22Rv1 (cell line): Measurements from ENCODE around the gene TMEM143.

ENCODE experiments used
- H3K27ac ChIP-seq: fragments of 450-650 bp; 2 replicates; pipeline ENCODE4 v1.5.1; 2017
- ZFX ChIP-seq: fragments of 450-650 bp; IDR thresholded peaks from 2 replicates; pipeline ENCODE4 v1.6.1; 2017; ENCODE audit warnings: antibody characterized with exemption, borderline replicate concordance
- TF ChIP-seq, protein P1 (sequence below): fragments of 450-650 bp; IDR thresholded peaks from 2 replicates; pipeline ENCODE4 v1.5.1; 2017; ENCODE audit warnings: mild to moderate bottlenecking

The TMEM143 gene

DNA sequence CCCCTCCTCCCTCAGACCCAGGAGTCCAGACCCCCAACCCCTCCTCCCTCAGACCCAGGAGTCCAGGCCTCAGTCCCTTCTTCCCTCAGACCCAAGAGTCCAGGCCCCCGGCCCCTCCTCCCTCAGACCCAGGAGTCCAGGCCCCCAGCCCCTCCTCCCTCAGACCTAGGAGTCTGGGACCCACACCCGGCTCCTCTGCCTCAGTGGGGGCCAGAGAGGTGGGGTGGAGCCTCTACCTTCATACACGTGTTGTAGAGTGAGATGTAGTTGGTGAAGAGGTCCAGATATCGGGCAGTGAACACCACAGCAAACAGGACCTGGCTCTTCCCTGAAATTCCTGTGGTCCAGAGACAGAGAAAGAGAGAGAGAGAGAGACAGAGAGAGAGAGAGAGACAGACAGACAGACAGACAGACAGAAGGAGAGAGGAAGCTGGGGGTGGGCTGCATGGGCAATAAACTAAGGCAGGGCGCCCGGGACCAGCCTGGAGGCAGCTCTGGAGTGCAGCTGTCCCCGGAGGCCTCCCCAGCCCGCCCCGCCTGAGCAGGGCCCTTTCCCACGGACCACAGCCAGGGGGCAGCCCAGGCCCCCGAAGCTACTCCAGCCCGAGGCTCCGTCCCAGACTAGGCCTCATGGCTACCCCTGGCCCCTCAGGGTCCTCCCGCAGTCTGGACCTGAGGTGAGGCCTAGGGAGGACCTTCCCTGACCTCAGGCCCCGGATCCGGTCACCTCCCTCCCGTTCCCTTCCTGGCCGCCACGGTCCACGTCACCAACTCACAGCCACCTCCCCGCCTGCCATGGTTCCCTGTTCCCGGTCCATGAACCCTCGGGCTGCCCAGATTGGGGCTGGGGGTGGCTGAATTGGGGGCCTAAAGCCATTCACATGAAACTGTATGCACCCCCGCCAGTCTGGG is 26.7 kb upstream of the TMEM143 start:
- peak overlapping the region; percentile 88 for H3K27ac ChIP-seq
- no peak for TF ChIP-seq ZFX
- TF ChIP-seq, protein P1, sequence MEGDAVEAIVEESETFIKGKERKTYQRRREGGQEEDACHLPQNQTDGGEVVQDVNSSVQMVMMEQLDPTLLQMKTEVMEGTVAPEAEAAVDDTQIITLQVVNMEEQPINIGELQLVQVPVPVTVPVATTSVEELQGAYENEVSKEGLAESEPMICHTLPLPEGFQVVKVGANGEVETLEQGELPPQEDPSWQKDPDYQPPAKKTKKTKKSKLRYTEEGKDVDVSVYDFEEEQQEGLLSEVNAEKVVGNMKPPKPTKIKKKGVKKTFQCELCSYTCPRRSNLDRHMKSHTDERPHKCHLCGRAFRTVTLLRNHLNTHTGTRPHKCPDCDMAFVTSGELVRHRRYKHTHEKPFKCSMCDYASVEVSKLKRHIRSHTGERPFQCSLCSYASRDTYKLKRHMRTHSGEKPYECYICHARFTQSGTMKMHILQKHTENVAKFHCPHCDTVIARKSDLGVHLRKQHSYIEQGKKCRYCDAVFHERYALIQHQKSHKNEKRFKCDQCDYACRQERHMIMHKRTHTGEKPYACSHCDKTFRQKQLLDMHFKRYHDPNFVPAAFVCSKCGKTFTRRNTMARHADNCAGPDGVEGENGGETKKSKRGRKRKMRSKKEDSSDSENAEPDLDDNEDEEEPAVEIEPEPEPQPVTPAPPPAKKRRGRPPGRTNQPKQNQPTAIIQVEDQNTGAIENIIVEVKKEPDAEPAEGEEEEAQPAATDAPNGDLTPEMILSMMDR = peak; percentile 51

DNA sequence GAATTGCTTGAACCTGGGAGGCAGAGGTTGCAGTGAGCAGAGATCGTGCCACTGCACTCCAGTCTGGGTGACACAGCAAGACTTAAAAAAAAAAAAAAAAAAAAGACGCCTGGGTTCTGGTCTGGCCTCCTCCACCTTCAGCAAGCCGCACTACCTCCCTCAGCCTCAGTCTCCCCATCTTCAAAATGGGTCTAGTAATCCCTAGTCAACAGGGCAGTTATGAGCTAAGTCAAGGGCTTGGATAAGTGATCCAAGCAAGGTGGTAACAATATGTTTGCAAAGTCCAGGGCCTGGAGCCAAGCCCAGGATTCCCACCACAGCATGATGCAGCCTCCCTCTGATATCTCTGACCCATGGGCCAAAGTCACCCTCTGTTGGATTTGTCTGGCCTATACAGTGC is 23.2 kb upstream of the TMEM143 start:
- no peak overlapping the region for H3K27ac ChIP-seq
- TF ChIP-seq, protein P1 = no peak
- no peak for TF ChIP-seq ZFX

DNA sequence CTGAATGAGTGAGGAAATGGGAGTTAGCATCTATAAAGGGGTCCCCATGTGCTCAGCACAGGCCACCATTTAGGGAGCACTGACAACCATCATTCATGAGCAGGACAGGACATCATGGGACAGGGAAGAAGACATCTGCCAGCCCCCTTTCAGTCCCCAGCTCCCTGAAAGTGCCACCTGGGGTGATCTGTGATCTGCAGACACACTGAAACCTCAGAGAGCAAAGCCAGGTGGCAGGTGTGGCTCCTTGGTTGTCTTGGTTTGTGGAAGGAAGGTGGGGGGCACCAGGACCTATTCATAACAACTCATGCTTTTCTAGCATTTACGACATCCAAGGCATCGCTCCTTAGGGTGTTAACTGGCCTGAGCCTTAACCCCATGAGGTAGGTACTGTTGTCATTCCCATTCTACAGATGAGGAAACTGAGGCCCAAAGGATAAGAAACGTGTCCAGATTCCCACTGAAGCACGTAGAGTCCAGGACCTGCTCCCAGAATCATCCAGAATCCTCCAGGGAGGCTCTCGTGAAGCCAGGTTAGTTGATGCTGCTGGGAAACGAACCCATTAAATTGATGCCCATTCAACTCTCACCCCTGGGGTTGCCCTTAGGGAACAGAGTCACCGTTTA is 21.8 kb upstream of the TMEM143 start:
- no peak overlapping the region for H3K27ac ChIP-seq
- TF ChIP-seq, protein P1 = no peak
- no peak for TF ChIP-seq ZFX

DNA sequence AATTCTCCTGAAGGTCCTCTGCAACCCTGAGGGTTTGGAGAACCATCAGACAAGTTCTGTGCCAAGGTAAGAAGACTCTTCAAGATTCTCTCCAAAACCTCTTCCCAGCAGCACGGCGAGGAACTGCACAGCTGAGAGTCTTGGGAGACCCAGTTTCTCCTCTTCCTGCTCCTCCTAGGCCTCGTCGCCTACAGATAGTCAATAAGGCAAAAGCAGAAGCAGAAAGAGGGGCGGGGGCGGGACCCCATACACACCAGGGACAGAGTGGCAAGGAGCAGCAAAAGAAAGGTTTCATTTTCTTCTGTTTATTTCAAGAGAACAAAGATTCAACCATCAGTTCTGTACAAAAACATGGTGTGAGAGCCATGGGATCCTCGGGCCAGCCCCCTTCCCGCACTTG is 18.5 kb upstream of the TMEM143 start:
- no peak for TF ChIP-seq ZFX
- TF ChIP-seq, protein P1 = no peak
- no peak overlapping the region for H3K27ac ChIP-seq

DNA sequence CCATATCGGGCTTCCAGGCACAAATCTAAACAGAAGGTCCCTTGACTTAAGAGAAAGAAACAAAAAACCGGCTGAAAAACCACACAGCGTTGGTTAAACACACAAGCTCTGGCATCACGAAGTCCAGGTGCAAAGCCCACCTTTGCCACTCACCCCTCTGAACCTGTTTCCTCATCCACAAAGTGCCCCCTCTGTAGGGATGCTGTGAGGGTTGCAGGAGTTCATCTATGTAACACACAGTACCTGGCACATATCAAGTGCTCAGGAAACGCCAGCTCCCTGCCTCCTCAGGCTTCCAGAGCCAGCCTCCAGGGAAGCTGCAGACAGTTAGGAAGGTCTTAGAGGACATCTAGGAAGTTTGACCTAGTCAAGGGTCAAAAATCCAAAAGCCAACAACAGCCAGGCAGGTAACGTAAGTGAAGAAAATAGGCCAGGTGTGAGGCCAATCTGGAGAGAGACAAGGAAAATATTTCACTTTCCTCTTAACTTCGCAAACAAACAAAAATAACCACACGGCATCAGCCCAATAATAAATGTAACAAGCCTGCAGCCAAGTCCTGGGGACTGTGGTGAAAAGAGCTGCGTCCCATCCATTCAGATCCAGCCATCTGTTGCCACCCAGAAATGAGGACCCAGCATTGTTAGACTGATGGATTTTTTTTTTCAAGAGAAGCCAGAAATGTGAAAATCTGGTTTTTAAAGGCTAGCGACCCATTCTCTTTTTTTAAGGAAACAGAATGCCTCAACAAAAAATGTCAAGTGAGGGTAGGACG is 17.6 kb upstream of the TMEM143 start:
- TF ChIP-seq, protein P1 = 0 out of 2 replicates have a peak, but pooled peaks have one; percentile 2
- no peak for TF ChIP-seq ZFX
- no peak overlapping the region for H3K27ac ChIP-seq

DNA sequence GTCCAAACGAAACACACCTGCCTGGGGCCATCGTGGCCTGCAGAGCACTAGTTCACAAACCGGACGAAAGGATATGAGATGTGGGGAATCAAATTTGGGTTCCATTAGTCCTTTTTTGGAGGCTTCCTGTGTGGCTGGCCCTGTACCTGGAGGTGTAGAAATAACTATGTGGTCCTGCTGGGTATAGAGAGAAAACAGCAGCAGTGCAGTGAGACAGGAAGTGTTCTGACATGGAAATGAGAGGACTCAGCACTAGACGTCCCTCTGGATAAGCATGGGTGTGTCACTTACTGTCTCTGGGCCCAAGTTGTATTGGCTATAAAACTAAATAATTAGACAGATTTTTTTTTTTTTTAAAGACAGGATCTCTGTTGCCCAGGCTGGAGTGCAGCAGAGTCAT is 15.3 kb upstream of the TMEM143 start:
- TF ChIP-seq, protein P1 = no peak
- TF ChIP-seq ZFX = no peak

More for the DNA sequence above, 15.3 kb upstream of the TMEM143 start:
- H3K27ac ChIP-seq = peak overlapping the region; percentile 25; the same call in 1 of the 2 replicates
